ENCODE results near the gene TOMM7. TPM values are rescaled to one million over a fixed set of nuclear protein-coding genes. Genes with fewer than 3 reads are reported as not detected.

Gene TOMM7
- total and polyA plus RNA-seq, 9 of the 15 experiments (the other 6 are each of a cell fraction or from before 2014, with no cell fraction given) = 283 to 1,717 (median 638) TPM

GRCh38 chr7:22782616-22783232, 39.9 kb downstream of the TOMM7 start (continued):
- no peak for TF ChIP-seq FOXJ3 (CRISPR knock-in tag; IDR thresholded peaks at IDR 0.05)
- TF ChIP-seq KLF1 (tag; IDR thresholded peaks at IDR 0.05) = no peak
- TF ChIP-seq SIN3A (IDR thresholded peaks at IDR 0.05; ENCODE audit: borderline replicate concordance in 2 of 2, control insufficient read depth in 1 of 2, low read depth in 2 of 2, low read length in 2 of 2) = no peak
- no peak for TF ChIP-seq PURB (CRISPR knock-in tag; IDR thresholded peaks at IDR 0.05; ENCODE audit: low read depth)
- 0 out of 4 replicates have a peak, but pooled peaks of 1 of the 2 experiments have one; percentile 36 for TF ChIP-seq UBTF (IDR thresholded peaks at IDR 0.05; ENCODE audit: borderline replicate concordance in 1 of 2, low read depth in 2 of 2, low read length in 2 of 2)
- TF ChIP-seq SMARCC2 (IDR thresholded peaks at IDR 0.05; ENCODE audit: low read depth) = no peak
- no peak for TF ChIP-seq PHB2 (IDR thresholded peaks at IDR 0.05; ENCODE audit: low read depth)
- TF ChIP-seq CSDE1 (IDR thresholded peaks at IDR 0.05) = no peak
- TF ChIP-seq, protein P1, sequence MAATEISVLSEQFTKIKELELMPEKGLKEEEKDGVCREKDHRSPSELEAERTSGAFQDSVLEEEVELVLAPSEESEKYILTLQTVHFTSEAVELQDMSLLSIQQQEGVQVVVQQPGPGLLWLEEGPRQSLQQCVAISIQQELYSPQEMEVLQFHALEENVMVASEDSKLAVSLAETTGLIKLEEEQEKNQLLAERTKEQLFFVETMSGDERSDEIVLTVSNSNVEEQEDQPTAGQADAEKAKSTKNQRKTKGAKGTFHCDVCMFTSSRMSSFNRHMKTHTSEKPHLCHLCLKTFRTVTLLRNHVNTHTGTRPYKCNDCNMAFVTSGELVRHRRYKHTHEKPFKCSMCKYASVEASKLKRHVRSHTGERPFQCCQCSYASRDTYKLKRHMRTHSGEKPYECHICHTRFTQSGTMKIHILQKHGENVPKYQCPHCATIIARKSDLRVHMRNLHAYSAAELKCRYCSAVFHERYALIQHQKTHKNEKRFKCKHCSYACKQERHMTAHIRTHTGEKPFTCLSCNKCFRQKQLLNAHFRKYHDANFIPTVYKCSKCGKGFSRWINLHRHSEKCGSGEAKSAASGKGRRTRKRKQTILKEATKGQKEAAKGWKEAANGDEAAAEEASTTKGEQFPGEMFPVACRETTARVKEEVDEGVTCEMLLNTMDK (IDR thresholded peaks at IDR 0.05; ENCODE audit: borderline replicate concordance, insufficient read depth, low read depth, low read length, poor library complexity, severe bottlenecking) = no peak
- no peak for TF ChIP-seq CBX3 (IDR thresholded peaks at IDR 0.05; ENCODE audit: borderline replicate concordance in 1 of 2, low read length in 2 of 2)
- no peak for TF ChIP-seq TSC22D4 (tag; IDR thresholded peaks at IDR 0.05)
- TF ChIP-seq SMC3 (conservative IDR thresholded peaks at IDR 0.05; ENCODE audit: insufficient read depth, low read depth, low read length) = peak; percentile 80
- TF ChIP-seq CEBPZ (IDR thresholded peaks at IDR 0.05; ENCODE audit: borderline replicate concordance, low read depth, low read length) = no peak
- no peak for TF ChIP-seq POU5F1 (IDR thresholded peaks at IDR 0.05; ENCODE audit: borderline replicate concordance, low read depth, low read length, partially characterized antibody)
- TF ChIP-seq NONO (IDR thresholded peaks at IDR 0.05; ENCODE audit: low read depth in 2 of 2, low read length in 1 of 2) = no peak
- TF ChIP-seq PRMT5 (CRISPR knock-in tag; IDR thresholded peaks at IDR 0.05) = no peak
- no peak for TF ChIP-seq E2F6 (IDR thresholded peaks at IDR 0.05; ENCODE audit: borderline replicate concordance in 1 of 2, extremely low read depth in 1 of 2, insufficient read depth in 1 of 2, insufficient read length in 1 of 2, low read depth in 1 of 2, low read length in 1 of 2, poor library complexity in 1 of 2, severe bottlenecking in 1 of 2)

Measured in K562 (cell line).